Lung (tissue), 12 donors: Measurements from ENCODE around the gene LRRTM4. TPM values are rescaled to one million over a fixed set of nuclear protein-coding genes. Genes with fewer than 3 reads are reported as not detected.

Source experiments
- ATAC-seq: fragments of 200-7000 bp; cut with Tn5 transposase; one replicate; pipeline ENCODE4 v1.9.1; 2020; ENCODE audit warnings: moderate number of reproducible peaks; ENCODE audit not compliant: insufficient read depth, low FRiP score
- DNase-seq, 3 donors: peaks; one replicate each; pipeline ENCODE4 v3.0.0-alpha.2; 2013 to 2017
- H3K27ac ChIP-seq, 2 donors: one replicate each; pipeline ENCODE4 v1.5.1; 2013; ENCODE audit warnings: mild to moderate bottlenecking in 2 of 2, moderate library complexity in 2 of 2, control low read depth in 1 of 2, inconsistent platforms in 1 of 2, low read depth in 1 of 2, low read length in 1 of 2
- H3K27me3 ChIP-seq, 3 donors: one replicate each; pipeline ENCODE4 v1.5.1; 2013; ENCODE audit warnings: low read length in 2 of 3; ENCODE audit not compliant: control insufficient read depth in 3 of 3, insufficient read depth in 3 of 3
- H3K36me3 ChIP-seq, 4 donors: one replicate each; pipeline ENCODE4 v1.5.1; 2013; ENCODE audit warnings: low read length in 4 of 4, mild to moderate bottlenecking in 1 of 4, moderate library complexity in 1 of 4; ENCODE audit not compliant: control insufficient read depth in 4 of 4, insufficient read depth in 4 of 4
- H3K4me1 ChIP-seq, 5 donors: one replicate each; pipeline ENCODE4 v1.5.1; 2013; ENCODE audit warnings: low read length in 5 of 5, mild to moderate bottlenecking in 2 of 5, moderate library complexity in 1 of 5; ENCODE audit not compliant: control insufficient read depth in 5 of 5, insufficient read depth in 5 of 5
- H3K4me3 ChIP-seq: one replicate; pipeline ENCODE4 v1.5.1; 2013; ENCODE audit warnings: mild to moderate bottlenecking, control low read depth, moderate library complexity
- H3K9ac ChIP-seq, 2 donors: one replicate each; pipeline ENCODE4 v1.5.1; 2013; ENCODE audit warnings: low read length in 2 of 2, control low read depth in 1 of 2; ENCODE audit not compliant: insufficient read depth in 1 of 2
- H3K9me3 ChIP-seq, 4 donors: one replicate each; pipeline ENCODE4 v1.5.1; 2013; ENCODE audit warnings: low read length in 3 of 4, mild to moderate bottlenecking in 1 of 4, moderate library complexity in 1 of 4; ENCODE audit not compliant: control insufficient read depth in 4 of 4, insufficient read depth in 3 of 4
- WGBS, 2 donors: extraction: QIAGEN DNeasy Blood & Tissue Kit; methylation state at CpG; one replicate each; pipeline ENCODE4 v1.1.7; 2013; 5-methylcytosine and 5-hydroxymethylcytosine counted together
- polyA plus RNA-seq, 2 donors: library from polyadenylated mRNA; stranded (reverse); fragments of 200-250 nt; gene quantifications; one replicate each; pipeline ENCODE4 v1.2.1, GENCODE V29; 2013
- total RNA-seq, 2 donors: library from RNA; depleted of rRNA in 1 of 2; stranded (reverse); fragments of >200 nt in 1 of 2; gene quantifications; one replicate each; pipeline ENCODE4 v1.2.1, GENCODE V29; 2014 to 2021
- TF ChIP-seq, protein P1 (sequence below): IDR thresholded peaks from 2 replicates; pipeline ENCODE4 v1.5.1; 2012; ENCODE audit warnings: mild to moderate bottlenecking; ENCODE audit errors: control extremely low read depth, extremely low read depth
- donor health status: control.
- donor health status: control.
- donor health status: Bipolar disorder and iron deficiency.
- donor health status: healthy.
- donor health status: DM: yes; HTN: yes; CAD: no.

Gene LRRTM4
- total and polyA plus RNA-seq, 4 donors, result 0.08 to 9.2 (median 1.2) TPM; not detected in 1

GRCh38 chr2:77479395-77479794 is 42.8 kb downstream of the LRRTM4 start:
- DNase-seq (no peak), ATAC-seq (no peak)
- H3K9ac ChIP-seq, result no peak overlapping the region
- no peak overlapping the region for H3K27ac ChIP-seq
- no peaks in the 10 kb centered on the region for H3K9me3 ChIP-seq
- no peaks in the 10 kb centered on the region for H3K36me3 ChIP-seq
- no peaks in the 10 kb centered on the region for H3K27me3 ChIP-seq
- no peak overlapping the region for H3K4me3 ChIP-seq
- peaks cover 0 to 2% (median 0%) of the 10 kb centered on the region in 5 donors for H3K4me1 ChIP-seq
- TF ChIP-seq, protein P1, sequence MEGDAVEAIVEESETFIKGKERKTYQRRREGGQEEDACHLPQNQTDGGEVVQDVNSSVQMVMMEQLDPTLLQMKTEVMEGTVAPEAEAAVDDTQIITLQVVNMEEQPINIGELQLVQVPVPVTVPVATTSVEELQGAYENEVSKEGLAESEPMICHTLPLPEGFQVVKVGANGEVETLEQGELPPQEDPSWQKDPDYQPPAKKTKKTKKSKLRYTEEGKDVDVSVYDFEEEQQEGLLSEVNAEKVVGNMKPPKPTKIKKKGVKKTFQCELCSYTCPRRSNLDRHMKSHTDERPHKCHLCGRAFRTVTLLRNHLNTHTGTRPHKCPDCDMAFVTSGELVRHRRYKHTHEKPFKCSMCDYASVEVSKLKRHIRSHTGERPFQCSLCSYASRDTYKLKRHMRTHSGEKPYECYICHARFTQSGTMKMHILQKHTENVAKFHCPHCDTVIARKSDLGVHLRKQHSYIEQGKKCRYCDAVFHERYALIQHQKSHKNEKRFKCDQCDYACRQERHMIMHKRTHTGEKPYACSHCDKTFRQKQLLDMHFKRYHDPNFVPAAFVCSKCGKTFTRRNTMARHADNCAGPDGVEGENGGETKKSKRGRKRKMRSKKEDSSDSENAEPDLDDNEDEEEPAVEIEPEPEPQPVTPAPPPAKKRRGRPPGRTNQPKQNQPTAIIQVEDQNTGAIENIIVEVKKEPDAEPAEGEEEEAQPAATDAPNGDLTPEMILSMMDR, result no peak
- 38 to 50% methylated on average over 6 of the region's 6 CpGs for WGBS, 2 donors

DNA sequence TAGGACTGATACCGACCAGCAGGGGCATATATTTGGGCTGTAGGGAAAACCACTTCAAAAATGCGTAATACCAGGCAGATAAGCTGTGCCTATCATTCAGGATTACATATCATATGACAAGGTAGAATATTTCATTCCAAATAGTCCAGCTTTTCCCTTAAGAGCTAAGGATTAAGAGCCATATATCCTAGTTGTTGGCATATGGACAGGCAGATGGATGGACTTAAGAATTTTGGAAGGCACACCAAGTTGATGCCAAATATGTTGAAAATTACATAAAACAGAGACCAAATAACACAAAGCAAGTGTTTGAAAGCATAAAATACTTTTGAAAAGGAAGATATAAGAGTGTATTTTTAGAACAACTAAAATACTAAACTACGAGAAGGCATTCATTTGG is 52.1 kb downstream of the LRRTM4 start:
- DNase-seq, result no peak
- no peaks in the 10 kb centered on the region for H3K27me3 ChIP-seq
- no peak overlapping the region for H3K9ac ChIP-seq
- no peak for ATAC-seq
- no peak overlapping the region for H3K27ac ChIP-seq
- H3K9me3 ChIP-seq, result no peaks in the 10 kb centered on the region
- no peak overlapping the region for H3K4me3 ChIP-seq
- H3K36me3 ChIP-seq, result no peaks in the 10 kb centered on the region
- WGBS, 2 donors, result 85 to 87% methylated on average over 3 of the region's 3 CpGs
- TF ChIP-seq, protein P1, result no peak
- no peaks in the 10 kb centered on the region for H3K4me1 ChIP-seq

- no peaks in the 10 kb centered on the region for H3K4me1 ChIP-seq
- no peaks in the 10 kb centered on the region for H3K36me3 ChIP-seq
- TF ChIP-seq, protein P1, result no peak
- no peaks in the 10 kb centered on the region for H3K27me3 ChIP-seq
- ATAC-seq (no peak), DNase-seq (peak in 1 of 3 donors; percentile 8)
- H3K9me3 ChIP-seq, result no peaks in the 10 kb centered on the region
- no peak overlapping the region for H3K27ac ChIP-seq
- H3K4me3 ChIP-seq, result no peak overlapping the region
- no peak overlapping the region for H3K9ac ChIP-seq
- WGBS, 2 donors, result 82 to 83% methylated on average over 4 of the region's 4 CpGs
Measured at GRCh38 chr2:77469106-77469505, 53.1 kb downstream of the LRRTM4 start.

DNA sequence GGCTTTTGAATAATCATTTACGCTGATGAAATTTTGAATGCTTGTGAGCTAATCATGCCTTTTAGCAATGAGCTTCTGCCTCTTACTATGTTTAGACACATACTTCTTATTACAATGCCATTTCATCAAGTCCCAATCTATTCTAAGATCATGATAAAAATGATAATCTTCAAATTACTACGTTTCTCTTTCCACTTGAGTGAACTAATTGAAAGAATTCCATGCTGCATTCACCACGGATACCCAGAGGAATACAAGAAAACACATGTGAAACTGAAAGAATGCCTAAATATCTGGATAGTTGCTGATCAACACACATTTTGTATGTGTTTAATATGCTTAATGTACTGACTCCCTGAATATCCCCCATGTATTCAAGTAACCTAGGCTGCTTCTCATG is 62.3 kb downstream of the LRRTM4 start:
- WGBS, 2 donors, result 51 to 64% methylated on average over 3 of the region's 3 CpGs
- ATAC-seq (no peak), DNase-seq (peak in 2 of 3 donors; percentile 12 to 24)
- Histone ChIP-seq H3K9me3 (no peaks in the 10 kb centered on the region), H3K4me3 (no peak overlapping the region), H3K36me3 (no peaks in the 10 kb centered on the region), H3K27me3 (no peaks in the 10 kb centered on the region), H3K9ac (peak overlapping the region in 1 of 2 donors; percentile 50), H3K4me1 (no peaks in the 10 kb centered on the region), H3K27ac (no peak overlapping the region)
- TF ChIP-seq, protein P1, result no peak
